ENCODE data around the gene LRG1.
A peak's percentile ranks its signal among the peaks of the same experiment; 100 is the strongest.

Gene LRG1

DNA sequence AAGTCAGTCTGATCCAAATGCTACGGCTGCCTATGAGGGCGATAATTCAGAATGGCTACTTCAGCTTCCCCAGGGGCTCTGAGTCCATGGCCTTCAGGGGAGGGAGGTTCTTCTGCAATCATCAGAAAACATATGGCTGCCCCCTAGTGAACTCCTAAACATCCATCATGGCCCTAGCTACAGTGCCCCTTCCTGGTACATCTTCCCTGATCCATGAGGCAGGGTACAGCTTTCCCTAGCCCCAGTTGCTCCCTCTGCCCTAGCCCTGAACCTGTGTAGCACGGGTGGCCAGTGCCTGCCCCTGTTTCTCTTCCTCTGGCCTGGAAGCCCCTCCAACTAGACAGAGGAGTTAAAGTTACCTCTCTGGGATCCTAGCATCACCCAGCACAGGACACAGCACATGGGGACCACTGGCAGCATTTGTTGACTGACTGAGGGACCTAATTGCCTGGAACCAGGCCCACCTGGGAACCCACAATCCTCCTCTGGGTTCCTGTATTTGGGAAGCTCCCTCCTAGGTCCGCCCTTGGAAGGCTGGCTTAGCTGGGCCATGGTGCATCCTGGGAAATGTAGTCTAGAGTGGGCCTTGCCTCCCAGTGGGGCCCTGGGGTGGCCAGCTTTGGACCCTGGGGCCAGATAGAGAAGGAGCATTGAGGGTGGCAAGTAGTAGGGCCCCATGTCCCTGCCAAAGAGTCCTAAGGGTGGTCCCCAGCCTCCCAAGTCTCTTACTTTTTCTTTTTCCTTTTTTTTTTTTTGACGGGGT is 37.4 kb upstream of the LRG1 start (continued):
- TF ChIP-seq ZNF394 (tag by site-specific recombination; IDR thresholded peaks at IDR 0.05; ENCODE audit: borderline replicate concordance) (peak; percentile 60), ZNF76 (tag by site-specific recombination; IDR thresholded peaks at IDR 0.05; ENCODE audit: borderline replicate concordance, low read depth) (peak; percentile 84), ZNF23 (tag by site-specific recombination; IDR thresholded peaks at IDR 0.05; ENCODE audit: borderline replicate concordance) (no peak), GLIS2 (tag by site-specific recombination; IDR thresholded peaks at IDR 0.05) (peak; percentile 73), ZFP3 (tag by site-specific recombination; IDR thresholded peaks at IDR 0.05; ENCODE audit: low read depth) (peak; percentile 98), RBAK (tag by site-specific recombination; IDR thresholded peaks at IDR 0.05) (no peak), PRDM2 (tag by site-specific recombination; IDR thresholded peaks at IDR 0.05; ENCODE audit: borderline replicate concordance) (no peak), ZXDB (tag by site-specific recombination; IDR thresholded peaks at IDR 0.05) (no peak), ZNF791 (tag by site-specific recombination; IDR thresholded peaks at IDR 0.05) (no peak), ZBTB7A (tag by site-specific recombination; IDR thresholded peaks at IDR 0.05; ENCODE audit: low read depth) (0 out of 2 replicates have a peak, but pooled peaks have one; percentile 52), BCL6B (tag by site-specific recombination; IDR thresholded peaks at IDR 0.05) (no peak), ZNF548 (tag by site-specific recombination; IDR thresholded peaks at IDR 0.05) (no peak), ZNF335 (tag by site-specific recombination; conservative IDR thresholded peaks at IDR 0.05) (peak; percentile 85), ZNF692 (tag by site-specific recombination; IDR thresholded peaks at IDR 0.05) (peak; percentile 37; the same call in 1 of the 2 replicates), ZNF121 (tag by site-specific recombination; IDR thresholded peaks at IDR 0.05) (no peak), ZNF10 (tag by site-specific recombination; IDR thresholded peaks at IDR 0.05) (no peak), BCL11A (tag by site-specific recombination; IDR thresholded peaks at IDR 0.05; ENCODE audit: low read depth) (no peak), ZNF214 (tag by site-specific recombination; IDR thresholded peaks at IDR 0.05; ENCODE audit: borderline replicate concordance) (no peak), ZNF37A (tag by site-specific recombination; IDR thresholded peaks at IDR 0.05) (no peak)
- TF ChIP-seq, protein P1, sequence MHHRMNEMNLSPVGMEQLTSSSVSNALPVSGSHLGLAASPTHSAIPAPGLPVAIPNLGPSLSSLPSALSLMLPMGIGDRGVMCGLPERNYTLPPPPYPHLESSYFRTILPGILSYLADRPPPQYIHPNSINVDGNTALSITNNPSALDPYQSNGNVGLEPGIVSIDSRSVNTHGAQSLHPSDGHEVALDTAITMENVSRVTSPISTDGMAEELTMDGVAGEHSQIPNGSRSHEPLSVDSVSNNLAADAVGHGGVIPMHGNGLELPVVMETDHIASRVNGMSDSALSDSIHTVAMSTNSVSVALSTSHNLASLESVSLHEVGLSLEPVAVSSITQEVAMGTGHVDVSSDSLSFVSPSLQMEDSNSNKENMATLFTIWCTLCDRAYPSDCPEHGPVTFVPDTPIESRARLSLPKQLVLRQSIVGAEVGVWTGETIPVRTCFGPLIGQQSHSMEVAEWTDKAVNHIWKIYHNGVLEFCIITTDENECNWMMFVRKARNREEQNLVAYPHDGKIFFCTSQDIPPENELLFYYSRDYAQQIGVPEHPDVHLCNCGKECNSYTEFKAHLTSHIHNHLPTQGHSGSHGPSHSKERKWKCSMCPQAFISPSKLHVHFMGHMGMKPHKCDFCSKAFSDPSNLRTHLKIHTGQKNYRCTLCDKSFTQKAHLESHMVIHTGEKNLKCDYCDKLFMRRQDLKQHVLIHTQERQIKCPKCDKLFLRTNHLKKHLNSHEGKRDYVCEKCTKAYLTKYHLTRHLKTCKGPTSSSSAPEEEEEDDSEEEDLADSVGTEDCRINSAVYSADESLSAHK (tag by site-specific recombination; IDR thresholded peaks at IDR 0.05), result no peak
- TF ChIP-seq, protein P2, sequence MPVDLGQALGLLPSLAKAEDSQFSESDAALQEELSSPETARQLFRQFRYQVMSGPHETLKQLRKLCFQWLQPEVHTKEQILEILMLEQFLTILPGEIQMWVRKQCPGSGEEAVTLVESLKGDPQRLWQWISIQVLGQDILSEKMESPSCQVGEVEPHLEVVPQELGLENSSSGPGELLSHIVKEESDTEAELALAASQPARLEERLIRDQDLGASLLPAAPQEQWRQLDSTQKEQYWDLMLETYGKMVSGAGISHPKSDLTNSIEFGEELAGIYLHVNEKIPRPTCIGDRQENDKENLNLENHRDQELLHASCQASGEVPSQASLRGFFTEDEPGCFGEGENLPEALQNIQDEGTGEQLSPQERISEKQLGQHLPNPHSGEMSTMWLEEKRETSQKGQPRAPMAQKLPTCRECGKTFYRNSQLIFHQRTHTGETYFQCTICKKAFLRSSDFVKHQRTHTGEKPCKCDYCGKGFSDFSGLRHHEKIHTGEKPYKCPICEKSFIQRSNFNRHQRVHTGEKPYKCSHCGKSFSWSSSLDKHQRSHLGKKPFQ (tag by site-specific recombination; IDR thresholded peaks at IDR 0.05), result no peak
- TF ChIP-seq, protein P3, sequence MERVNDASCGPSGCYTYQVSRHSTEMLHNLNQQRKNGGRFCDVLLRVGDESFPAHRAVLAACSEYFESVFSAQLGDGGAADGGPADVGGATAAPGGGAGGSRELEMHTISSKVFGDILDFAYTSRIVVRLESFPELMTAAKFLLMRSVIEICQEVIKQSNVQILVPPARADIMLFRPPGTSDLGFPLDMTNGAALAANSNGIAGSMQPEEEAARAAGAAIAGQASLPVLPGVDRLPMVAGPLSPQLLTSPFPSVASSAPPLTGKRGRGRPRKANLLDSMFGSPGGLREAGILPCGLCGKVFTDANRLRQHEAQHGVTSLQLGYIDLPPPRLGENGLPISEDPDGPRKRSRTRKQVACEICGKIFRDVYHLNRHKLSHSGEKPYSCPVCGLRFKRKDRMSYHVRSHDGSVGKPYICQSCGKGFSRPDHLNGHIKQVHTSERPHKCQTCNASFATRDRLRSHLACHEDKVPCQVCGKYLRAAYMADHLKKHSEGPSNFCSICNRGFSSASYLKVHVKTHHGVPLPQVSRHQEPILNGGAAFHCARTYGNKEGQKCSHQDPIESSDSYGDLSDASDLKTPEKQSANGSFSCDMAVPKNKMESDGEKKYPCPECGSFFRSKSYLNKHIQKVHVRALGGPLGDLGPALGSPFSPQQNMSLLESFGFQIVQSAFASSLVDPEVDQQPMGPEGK (tag by site-specific recombination; IDR thresholded peaks at IDR 0.05), result peak; percentile 55; the same call in 1 of the 2 replicates
